PC-9 (cell line): ENCODE data around the gene UST.

Experiments
- EZH2 ChIP-seq: fragments of 200-600 bp; sonication (generic); IDR thresholded peaks from 2 replicates; pipeline ENCODE4 v1.8.0; 2017; ENCODE audit warnings: antibody characterized with exemption, low read depth
- TF ChIP-seq, protein P1 (sequence below): fragments of 200-600 bp; sonication (generic); conservative IDR thresholded peaks from 2 replicates; pipeline ENCODE4 v1.6.1; 2017; ENCODE audit warnings: mixed run types, antibody characterized with exemption, mild to moderate bottlenecking, moderate library complexity

DNA sequence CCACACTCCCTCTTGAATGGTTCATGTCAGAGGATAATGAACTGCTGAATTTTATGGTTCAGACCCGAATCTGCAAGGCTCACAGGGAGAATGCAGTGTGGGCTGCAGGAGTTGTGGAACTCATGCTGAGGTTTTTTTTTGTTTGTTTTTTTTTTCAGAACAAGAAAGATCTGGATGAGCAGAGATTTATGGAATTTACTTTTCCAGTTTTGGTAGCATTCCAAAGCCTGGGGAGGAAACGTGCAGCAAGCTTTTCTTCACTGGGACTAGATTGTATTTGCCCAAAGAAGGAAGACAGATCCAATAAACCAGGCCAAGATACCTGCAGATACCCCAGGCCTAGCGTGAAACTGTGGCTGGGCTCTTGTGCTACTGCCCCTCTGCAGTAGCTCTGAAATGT is 346.8 kb downstream of the UST start:
- TF ChIP-seq EZH2: no peak
- TF ChIP-seq, protein P1, sequence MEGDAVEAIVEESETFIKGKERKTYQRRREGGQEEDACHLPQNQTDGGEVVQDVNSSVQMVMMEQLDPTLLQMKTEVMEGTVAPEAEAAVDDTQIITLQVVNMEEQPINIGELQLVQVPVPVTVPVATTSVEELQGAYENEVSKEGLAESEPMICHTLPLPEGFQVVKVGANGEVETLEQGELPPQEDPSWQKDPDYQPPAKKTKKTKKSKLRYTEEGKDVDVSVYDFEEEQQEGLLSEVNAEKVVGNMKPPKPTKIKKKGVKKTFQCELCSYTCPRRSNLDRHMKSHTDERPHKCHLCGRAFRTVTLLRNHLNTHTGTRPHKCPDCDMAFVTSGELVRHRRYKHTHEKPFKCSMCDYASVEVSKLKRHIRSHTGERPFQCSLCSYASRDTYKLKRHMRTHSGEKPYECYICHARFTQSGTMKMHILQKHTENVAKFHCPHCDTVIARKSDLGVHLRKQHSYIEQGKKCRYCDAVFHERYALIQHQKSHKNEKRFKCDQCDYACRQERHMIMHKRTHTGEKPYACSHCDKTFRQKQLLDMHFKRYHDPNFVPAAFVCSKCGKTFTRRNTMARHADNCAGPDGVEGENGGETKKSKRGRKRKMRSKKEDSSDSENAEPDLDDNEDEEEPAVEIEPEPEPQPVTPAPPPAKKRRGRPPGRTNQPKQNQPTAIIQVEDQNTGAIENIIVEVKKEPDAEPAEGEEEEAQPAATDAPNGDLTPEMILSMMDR: no peak
